NCI-H146 (cell line): ENCODE measurements around the gene FOXK1.
"Not testable (repeated sequence)": the region's sequence is repeated elsewhere in the genome, so short reads cannot be mapped to it uniquely, and the experiment has no call there.

Experiments used
- DNase-seq: peaks from one replicate; lab custom pipeline; 2025; lab: John Stamatoyannopoulos, UW

FOXK1 gene

DNA sequence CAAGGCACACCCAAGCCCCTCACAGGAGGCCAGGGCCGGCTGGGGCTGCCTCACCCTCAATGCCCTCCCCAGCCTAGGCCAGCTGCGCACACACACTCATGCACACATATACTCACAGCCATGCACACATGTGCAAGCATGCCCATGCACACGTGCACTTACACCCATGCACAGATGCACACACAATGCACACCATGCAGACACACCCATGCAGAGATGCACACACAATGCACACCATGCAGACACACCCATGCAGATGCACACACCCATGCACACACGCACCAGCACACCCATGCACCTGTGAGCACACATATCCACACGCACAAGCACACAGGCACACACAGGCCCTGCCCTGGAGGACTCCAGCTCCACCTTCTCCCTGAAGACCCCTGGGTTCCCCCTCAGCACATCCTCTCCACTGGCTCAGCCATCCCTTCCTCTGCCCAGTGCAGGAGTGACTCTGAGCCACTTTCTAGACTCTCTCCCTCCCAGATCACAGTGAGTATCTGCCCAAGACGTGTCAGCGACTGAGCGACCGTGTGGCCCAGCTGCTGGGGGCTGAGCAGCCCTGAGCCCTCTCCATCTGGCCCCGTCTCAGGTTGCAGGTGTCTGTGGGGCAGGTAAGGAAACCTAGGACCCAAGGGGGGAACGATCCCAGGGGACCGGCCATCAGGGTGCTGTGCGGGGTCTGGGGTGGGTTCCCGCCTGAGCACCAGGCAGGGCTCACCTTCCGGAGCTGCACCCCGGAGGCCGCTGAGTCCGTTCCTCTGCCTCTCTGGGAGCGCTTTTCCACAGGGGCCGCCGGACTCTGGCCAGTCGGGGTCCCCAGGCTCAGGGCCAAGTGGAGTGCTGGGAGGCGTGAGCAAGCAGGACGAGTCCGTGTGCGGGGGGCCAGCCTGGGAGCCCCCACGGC, 119.1 kb downstream of the FOXK1 start:
- no peak for DNase-seq

DNA sequence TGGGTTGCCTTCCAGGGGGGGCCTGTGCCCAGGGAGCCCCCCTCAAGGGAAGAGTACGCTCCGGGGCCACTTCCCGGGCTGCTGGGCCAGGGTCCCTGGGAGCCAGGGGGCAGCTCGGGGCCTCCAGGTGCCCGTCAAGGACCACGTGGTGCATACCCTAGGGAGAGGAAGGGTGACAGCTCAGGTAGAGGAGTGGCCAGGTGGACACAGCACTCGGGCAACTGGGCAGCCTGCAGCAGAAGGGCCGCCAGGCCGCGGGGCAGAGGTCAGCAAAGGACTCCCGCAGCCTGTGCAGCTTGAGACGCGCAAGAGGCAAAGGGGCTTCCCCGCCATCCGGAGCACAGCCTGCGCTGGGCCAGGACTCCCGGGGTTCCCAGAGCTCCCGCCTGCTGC, 119.7 kb downstream of the FOXK1 start:
- DNase-seq, result no peak

DNA sequence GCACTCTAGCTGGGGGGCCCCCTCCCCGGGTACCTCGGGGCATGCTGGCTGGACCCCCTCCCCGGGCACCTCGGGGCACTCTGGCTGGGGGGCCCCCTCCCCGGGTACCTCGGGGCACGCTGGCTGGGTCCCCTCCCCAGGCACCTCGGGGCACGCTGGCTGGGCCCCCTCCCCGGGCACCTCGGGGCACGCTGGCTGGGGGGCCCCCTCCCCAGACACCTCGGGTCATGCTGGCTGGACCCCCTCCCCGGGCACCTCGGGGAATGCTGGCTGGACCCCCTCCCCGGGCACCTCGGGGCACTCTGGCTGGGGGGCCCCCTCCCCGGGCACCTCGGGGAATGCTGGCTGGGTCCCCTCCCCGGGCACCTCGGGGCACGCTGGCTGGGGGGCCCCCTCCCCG, 120.5 kb downstream of the FOXK1 start:
- DNase-seq, result not testable (repeated sequence)

GRCh38 chr7:4803397-4804241, 121.5 kb downstream of the FOXK1 start:
- no peak for DNase-seq

DNA sequence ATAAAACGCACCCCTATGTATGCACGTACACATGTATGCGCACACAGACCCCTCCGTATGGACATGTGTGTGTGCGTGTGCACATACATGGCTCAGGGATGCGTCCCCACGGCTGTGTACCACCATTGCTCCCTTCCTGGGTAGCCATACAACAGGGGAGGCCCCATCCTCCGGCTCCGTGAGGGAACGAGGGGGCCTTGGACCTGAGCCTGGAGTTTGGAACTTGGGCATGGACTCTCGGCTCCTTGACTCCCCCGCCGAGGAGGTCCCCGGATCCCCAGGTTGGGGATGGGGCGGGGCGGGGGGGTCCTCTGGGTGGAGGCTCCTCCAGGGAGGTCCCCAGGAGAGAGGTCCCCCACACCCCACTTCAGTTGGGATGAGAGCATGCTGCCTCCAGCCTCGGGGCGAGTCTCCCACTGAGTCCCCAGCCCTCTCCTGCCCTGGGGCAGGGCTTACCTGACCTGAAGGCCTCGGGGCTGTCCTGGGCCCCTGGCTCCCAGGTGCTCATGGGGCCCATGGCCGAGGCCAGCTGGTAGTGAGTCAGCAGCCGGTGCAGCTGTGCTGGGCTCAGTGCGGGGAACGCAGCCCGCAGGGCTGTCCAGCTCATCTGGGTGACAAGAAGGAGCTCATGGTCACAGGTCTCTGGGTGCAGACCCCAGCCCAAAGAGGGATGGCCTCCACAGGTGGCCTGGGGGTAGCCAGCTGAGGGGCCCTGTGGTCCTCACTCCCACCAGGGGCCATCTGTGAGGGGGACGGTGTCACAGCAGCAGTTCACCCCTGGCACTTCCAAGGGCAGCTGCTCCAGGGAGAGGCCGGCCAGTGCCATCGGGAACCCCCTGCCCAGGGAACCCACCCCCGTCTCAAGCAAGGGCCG, 123.3 kb downstream of the FOXK1 start:
- DNase-seq, result no peak

- no peak for DNase-seq
These were observed 123.8 kb downstream of the FOXK1 start for GRCh38 chr7:4805984-4806300.

- no peak for DNase-seq
These were observed 125.0 kb downstream of the FOXK1 start for GRCh38 chr7:4806983-4807597.

DNA sequence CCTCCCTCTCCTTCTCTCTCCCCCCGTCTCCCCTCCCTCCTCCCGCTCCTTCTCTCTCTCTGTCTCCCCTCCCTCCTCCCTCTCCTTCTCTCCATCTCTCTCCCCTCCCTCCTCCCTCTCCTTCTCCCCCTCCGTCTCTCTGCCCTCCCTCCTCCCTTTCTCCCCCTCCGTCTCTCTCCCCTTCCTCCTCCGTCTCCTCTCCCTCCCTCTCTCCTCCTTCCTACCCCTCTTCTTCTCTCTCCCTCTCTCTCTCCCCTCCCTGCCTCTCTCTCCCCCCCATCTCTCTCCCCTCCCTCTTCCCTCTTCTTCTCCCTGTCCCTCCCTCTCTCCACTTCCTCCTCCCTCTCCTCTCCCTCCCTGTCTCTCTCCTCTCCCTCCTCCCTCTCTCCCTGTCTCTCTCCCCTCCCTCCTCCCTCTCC, 125.5 kb downstream of the FOXK1 start:
- DNase-seq, result no peak

DNA sequence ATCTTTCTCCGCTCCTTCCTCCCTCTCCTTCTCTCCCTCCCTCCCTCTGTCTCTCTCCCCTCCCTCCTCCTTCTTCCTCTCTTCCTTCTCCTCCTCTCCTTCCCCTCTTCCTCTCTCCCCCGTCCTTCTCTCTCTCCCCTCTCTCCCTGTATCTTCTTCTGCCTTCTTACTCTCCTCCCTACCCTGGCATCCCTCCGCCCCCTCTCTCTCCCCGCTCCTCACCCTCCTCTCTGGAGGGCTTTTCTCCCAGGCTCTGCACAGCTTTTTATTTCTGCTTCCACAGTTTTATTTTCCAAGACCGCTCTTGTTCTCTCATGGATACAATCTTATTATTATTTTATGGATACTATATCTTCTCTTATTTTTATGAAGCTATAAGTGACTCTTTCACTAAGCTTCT, 125.9 kb downstream of the FOXK1 start:
- no peak for DNase-seq

DNA sequence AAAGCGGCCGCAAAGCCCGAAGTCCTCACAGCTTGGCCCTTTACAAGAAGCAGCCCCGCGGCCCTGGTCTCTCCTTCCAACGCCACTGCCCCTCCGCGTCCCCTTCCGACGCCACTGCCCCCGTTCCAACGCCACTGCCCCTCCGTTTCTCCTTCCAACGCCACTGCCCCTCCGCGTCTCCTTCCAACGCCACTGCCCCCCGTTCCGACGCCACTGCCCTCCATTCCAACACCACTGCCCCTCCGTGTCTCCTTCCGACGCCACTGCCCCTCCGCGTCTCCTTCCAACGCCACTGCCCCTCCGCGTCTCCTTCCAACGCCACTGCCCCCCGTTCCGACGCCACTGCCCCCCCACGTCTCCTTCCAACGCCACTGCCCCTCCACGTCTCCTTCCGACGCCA, 126.5 kb downstream of the FOXK1 start:
- DNase-seq, result no peak

DNA sequence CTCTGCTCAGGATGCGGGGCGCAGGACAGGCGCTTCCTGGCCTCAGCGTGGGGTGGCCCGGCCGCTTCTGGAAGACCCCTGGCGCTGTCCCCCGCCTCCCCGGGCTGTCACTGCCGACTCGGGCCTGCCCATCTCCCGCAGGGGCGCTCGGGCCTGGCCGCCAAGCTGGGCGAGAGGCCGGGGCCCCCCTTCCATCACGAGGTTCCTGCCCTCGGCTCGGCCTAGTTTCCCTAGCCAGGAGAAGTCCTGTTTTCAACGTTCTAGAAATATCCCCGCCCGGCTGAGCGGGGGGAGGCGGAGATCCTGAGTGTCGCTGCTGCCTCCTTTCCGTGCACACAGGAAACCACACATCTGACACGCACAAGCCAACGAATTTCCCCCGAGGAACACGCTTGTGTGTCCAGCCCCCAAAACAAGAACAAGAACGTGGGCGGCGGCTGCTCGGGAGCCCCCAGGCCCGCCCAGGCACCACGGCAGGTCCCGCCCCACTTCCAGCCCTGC, 127.0 kb downstream of the FOXK1 start:
- DNase-seq, result no peak

GRCh38 chr7:4809666-4810065, 127.6 kb downstream of the FOXK1 start:
- no peak for DNase-seq

DNA sequence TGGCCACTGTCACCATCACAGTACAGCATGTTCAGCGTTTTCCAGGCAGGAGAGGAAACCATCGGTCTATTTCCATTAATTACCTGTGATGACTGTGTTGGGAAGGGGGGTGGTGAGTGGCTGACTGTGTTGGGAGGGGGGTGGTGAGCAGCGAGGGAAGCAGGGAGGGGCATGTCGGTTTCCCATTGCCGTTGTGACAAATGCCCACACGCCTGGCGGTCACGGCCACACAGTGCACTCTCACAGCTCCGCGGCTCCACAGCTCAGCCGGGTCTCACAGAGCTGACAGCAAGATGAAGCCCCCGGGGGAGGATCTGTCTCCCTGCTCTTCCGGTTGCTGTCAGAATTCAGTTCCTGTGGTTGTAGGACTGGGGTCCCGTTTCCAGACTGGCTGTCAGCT, 132.3 kb downstream of the FOXK1 start:
- no peak for DNase-seq

DNA sequence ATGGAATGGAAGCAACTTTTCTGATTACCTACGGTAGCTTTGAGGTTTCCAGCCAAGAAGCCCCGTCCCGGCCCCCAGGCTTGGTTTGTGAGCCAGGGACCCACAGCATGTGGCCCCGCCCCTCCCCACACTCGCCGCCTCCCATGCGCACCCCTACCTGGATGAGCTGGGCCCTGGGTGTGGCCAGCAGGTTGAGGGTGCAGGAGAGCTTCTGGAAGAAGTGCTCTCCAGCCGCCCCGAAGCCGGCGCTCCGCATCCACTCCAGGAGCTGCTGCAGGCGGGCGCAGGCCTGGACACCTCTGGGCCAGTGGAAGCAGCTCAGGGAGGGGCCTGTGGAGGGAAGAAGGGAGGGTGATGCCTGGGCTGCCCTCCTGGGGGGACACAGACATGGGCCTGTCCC, 133.0 kb downstream of the FOXK1 start:
- DNase-seq, result no peak

GRCh38 chr7:4815609-4816418, 133.7 kb downstream of the FOXK1 start:
- no peak for DNase-seq

GRCh38 chr7:4816419-4817080, 134.5 kb downstream of the FOXK1 start:
- DNase-seq, result no peak

DNA sequence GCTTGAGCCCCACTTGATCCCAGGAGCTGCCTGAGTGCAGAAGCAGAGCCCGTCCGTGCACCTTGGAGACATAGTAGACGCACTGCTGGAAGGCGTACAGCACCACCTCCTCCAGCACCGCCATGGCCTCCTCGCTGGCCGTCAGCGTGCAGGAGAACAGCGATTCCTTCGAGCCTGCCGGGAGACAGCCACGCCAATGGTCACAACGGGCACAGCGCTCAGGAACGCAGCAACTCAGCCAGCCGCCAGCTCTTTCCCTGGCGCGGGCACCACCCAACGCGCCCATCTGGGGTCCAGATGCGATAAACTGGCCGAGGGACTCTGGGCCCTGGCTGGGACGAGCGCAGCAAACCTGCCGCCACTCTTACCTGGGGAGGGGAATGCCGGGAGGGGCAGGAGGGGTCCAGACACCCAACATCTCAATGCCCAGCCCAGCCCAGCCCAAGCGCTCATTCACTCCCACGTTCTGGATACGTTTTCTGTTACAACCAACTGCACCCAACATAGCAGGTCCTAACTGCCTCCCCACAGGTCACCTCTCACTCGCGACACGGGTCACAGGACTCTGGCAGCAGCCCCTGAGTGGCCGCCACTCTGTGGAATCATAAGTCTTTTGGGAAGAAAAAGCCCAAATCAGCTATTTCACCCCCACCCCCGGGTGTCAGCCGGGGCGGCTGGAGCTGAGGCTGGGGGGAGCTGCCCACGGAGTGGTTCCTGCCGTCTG, 135.2 kb downstream of the FOXK1 start:
- DNase-seq, result no peak

- no peak for DNase-seq
These were observed 136.1 kb downstream of the FOXK1 start for GRCh38 chr7:4818000-4818794.
